NCI-H146 treated with DMSO at 0.1 percent for 48 hours (cell line): ENCODE results near the gene KCNQ5.

Experiments
- DNase-seq: peaks from one replicate; lab custom pipeline; 2025; ENCODE audit not compliant: unreplicated experiment; lab: John Stamatoyannopoulos, UW

KCNQ5 gene

DNA sequence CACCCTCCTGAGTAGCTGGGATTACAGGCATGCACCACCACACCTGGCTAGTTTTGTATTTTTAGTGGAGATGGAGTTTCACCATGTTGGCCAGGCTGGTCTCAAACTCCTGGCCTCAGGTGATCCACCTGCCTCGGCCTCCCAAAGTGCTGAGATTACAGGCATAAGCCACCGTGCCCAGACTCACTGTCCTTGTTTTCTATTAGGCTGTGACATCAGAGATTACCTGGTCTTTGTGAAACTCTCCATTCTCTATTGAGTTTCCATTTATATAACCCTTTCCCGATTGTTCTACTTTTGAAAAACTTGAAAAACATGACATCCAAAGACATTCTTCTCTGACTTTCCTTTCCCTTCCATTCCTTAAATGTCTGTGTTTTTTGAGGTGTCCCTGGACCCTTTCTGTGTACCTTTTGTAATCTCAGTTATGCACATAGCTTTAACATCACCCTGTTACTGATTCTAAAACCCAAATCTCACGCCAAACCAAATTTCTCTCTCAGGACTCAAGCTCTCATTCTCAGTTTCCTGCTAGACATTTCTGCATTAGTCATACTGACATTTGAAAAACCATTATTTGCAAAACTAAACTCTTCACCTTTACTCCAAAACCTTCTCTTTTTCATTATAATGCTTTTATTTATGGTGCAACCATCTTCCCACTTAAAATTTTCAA is 466.4 kb downstream of the KCNQ5 start:
- DNase-seq = no peak

DNA sequence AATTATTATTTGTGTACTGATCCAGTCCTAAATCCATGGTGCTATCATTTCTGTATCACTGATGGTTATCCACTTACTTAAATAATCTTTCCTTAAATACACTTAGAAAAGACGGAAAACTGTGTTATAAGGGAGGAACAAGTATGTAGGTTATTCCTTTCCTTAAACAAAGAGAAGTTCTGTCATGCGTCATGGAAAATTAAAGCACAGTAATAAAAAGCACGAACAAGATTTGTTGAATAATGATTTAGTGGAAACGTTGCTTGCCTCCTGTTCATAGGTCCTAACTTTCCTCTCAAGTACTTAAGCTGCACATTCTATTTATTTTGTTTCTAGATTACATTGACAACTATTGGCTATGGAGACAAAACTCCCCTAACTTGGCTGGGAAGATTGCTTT is 483.1 kb downstream of the KCNQ5 start:
- no peak for DNase-seq

DNA sequence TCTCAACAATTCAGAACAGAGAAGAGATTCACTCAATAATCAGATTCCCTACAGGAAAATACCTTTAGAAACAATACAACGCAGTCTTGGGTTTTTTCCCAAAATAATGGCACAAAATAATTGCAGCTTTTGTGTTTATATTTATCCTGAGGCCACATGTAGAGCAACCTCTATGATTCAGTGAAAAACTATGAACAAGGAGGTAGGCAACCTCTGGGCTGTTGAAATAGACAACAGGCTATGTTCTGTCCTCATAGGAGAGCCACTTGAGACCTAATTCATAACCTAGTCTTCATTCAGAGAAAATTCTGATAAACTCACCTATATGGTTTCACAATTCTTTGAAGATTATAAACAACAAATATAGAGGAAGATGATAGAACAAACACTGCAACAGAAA is 485.2 kb downstream of the KCNQ5 start:
- no peak for DNase-seq

DNA sequence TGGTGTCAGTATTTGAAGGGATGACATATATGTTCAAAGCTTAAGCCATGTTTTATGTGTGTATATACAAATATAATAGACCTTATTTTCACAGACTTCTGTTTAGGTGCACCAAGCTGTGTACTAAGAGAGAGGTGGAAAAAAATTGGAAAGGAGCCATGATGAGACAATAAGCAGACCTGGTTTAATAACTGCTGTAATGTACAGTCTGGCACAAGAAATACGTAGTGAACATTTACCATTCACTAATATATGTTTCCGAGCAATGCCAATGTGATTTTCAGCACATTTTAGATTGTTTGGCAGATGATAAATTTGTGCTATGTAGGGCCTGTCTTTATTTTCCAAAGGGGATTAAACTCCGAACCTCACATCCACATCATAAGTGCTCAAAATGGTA is 487.1 kb downstream of the KCNQ5 start:
- DNase-seq = no peak

DNA sequence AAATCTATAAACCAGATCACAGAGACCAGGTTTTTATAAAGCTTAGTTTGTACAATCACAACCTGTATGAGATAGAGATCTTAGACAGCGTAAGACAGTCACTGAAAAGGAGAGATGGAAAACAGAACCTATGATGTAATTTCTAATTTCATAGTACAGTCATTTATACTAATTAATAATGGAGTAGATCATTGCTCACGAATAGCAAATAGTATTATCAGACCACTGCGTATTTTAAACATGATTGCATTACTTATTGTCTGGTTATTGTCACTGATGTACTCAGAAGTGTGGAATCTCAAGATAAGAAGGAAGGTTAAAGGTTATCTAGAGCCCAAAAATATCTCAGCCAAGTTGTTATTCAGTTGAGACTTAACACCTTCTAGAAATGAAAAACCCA is 487.8 kb downstream of the KCNQ5 start:
- no peak for DNase-seq

DNA sequence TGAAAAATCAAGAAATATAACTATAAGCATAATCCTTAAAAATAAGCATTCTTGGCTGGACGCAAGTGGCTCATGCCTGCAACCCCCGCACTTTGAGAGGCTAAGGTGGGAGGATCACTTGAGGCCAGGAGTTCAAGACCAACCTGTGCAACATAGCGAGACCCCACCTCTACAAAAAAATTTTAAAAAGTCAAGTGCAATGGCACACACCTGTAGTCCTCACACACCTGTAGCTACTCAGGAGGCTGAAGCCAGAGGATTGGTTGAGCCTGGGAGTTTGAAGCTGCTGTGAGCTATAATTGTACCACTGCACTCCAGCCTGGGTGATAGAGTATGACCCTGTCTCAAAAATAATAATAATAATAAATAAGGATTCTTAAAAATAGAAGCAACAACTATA is 494.5 kb downstream of the KCNQ5 start:
- no peak for DNase-seq

DNA sequence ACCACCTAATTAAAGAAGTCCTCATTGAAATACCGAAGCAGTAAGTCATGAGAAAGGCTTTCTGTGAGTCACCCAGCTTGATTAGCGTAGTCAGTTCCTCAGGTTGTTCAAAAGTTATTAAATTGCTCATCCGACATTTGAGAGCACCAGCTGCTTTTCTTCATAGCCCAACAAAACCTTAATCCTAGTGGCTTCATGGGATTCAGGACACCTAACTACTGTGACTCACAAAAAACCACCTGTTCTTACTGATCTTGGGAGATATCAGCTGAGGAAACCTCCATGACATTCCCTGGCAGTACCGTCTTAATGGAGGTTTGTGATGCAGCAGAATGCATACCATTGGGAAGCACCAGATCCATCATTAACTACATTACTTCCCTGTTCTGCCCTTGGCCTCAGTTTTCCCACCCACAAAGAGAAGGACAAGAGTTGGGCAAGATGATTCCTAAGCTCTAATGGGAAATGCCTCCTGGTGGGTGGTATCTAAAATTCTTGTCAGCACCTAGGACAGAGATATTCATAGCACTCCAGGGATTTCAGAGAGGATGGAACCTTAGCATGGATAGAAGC is 499.6 kb downstream of the KCNQ5 start:
- DNase-seq = no peak

DNA sequence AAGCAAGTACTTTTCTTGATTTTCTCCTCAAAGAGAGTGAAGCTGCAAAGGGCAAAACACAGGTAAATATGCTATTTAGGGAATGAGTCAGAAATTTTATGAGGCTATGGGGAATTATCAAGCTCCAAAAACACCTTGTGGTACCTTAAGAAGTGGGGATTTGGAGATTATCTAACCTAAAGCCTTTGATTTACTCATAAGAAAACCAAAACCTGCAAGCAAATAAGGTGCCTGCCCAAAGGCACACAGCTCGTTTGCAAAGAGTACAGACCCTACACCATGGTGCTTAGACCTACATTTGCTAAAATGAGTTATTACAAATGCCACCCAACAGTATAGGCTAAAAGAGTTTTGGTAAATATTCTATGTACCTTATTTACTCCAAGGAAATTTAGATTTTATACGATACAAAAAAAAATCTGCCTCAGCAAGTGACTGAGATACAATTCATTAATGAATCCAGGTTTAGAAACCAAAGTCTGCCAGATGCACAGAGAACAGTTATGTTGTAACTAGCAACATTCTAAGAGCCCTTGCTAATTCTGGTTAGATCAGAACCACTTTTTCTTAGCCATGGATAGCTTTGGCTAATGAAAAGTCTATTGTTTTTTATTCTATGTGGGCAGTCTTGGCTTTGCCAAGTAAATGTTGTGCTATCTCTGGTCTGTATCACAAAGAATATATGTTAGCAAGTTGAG is 501.9 kb downstream of the KCNQ5 start:
- DNase-seq = no peak

DNA sequence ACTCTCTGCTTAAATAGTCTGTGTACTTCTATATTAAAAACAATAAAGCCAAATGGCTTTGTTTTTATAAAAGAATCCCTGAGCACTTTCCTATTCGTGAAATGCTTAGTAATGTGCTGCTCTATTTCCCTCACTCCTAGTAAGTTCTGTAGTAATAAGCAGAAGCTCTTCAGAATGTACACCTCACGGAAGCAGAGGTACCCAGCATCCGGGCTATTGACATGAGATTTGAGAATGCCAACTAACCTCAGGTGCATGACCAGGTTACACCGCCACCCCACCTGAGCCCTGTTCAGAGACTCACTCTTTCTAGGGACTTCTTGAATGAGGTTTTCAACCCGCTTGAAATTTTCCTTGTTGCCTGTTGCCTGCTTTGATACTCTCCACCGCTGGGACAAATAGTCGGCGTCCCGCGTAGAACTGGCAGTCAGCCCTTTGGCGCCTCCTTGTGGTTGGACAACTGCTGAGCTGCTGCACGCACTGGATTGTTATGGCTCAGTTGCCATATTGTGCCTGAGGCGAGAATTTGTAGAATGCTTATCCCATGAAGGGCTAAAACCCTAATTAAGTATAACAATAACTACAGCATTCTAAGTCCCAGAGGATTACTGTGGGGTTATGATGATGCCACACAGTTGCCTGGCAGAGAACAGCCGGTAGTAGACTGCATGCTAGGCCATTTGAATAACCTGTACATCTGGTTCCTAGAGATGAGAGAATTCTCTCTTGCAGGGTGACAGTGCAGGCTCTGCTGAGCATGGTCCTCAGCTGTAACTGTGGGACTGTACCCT is 508.0 kb downstream of the KCNQ5 start:
- no peak for DNase-seq

DNA sequence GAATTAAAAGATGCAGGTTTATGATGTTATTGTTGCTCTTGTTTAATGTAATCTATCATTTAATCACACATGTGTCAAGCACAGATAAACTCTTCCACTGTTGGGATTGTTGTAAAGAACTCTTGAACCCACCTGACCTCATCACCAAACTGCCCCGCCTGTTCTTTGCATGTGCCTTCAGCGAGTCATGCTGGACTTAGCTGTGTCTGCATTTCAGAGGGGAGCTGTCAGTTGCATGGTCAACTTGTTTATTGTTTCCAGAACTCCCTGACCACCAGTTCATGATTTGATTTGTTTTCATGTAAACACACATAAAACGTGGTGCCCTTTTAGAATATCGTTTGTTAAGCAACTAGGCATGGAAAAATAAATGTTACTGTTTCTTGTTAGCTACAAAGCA is 509.8 kb downstream of the KCNQ5 start:
- DNase-seq = no peak

DNA sequence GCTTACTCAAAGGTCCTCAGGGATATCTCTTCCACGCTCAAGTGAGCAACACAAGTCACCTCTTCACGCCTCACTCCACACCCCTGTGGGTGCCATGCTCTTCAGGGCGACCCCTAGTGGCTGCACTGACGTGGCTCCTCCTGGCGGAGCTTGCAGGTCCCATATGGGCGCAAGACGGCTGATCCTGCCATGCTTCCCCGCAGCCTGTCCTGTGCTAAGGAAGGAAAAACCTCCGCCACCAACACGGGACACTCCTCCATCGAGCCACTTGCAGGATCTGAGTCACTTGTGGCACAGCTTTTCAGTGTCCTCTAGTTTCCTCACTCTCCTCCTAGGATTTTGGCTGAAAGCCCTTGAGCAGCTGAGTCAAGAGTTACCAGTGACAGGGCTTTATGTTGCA is 512.7 kb downstream of the KCNQ5 start:
- DNase-seq = no peak

DNA sequence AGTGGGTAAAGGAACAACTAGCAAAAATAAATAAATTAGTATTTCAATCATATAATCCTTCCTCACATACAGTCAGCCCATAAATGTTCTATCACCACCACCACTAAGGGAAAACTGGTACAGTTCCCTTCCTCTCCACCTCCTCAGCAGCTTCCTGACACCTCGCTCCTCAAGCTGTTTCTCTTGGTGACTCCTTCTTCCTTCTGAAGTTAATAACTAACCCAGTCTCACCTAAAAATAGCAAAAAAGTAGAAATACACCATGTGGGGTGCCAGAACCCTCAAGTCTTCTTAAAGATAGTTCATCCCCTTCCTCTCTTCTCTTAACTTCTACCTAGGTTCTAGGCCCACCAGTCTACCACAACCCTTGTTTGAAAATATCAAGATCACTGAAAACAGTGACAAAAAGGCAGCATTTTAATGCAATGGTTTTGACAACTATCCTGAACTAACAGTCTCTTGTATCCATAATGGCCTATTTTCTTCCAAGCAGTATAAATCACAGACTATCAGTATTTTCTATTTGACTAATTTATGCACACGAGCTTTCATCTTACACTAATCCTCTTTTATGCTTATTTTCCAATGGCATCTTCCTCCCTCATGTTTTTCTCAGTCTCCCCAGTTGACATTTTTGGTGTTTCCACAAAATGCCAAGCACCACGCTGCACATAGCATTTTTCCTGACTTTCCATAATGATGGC is 518.0 kb downstream of the KCNQ5 start:
- no peak for DNase-seq

DNA sequence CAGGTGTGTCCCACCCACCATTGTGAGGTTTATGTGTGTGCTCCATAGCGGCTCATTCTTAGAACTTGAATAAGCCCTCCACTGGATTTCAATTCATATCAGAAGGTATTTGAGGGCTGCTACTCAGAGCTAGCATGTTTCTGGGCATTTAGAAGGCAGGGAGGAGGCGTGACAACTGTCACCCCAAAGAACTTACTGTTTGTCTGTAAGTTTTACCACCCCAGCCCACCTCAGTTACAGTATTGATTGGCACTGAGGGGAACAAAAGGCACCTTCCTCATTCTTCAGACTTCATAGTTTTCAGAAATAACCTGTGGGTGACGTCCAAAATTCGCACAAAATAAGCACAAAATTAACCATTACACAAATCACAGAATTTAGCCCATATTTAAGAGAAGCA is 521.7 kb downstream of the KCNQ5 start:
- DNase-seq = no peak

DNA sequence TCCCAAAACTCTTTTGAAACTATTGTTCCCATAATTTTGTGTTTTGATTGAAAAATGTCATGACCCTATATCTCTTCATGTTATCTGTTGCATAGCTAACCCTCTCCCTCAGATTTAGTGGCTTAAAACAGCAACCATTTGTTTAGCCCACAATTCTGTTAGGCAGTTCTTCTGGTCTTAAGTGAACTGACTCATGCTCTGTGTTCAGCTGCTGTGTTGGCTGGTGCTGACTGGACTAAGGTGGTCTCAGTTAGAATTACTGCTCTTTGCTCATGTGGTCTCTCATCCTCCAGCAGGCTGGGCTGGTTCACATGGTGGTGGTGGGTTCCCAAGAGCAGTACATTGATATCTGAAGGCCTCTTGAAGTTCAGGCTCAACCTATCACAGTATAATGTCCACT is 522.7 kb downstream of the KCNQ5 start:
- no peak for DNase-seq

DNA sequence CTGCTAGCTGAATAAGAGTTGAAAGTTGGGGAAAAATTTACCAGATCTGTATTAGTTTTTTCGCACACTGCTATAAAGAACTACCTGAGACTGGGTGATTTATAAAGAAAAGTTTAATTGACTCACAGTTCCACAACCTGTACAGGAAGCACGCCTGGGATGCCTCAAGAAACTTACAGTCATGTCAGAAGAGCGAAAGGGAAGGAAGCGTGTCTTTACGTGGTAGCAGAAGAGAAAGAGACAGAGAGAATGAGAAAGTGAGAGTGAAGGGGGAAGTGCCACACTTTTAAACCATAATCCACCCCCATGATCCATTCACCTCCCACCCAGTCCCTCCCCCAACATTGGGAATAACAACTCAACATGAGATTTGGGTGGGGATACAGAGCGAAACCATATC is 523.8 kb downstream of the KCNQ5 start:
- DNase-seq = no peak

DNA sequence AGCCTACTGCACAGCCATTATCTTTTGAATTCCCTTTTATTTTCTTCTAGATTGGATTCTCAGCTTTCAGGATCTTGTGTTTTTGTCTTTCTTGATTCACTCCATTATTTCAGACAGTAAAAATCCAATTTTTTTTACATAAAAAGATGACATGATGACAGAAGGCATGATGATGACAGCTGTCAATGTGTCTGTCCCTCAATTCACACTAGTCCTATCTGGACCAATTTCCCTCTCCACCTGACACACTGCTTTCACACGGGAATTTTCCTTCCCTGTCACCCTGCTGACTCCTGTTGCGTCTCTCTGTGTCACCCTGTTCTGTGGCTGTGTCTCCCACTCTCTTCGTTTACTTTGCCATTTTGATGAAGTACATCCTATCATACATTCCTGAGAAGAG is 529.9 kb downstream of the KCNQ5 start:
- DNase-seq = no peak

DNA sequence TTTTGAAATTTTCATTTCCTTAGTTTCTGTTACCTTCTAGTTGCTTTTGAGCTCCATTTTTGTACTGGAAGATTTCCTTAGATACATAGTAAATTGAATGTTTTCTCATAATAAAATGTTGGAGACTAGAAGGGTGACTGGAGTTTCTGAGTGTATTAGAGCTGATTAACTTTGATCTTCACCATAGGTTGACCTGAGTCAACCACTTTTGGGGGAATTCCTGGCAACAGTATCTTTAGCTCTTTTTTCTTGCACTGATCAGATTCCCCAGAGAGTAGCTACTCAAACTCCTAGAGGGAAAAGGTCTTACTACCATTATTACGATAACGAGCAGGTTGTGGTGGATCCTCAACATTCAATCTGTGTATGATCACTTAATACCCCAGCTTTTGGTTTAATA is 530.7 kb downstream of the KCNQ5 start:
- no peak for DNase-seq

DNA sequence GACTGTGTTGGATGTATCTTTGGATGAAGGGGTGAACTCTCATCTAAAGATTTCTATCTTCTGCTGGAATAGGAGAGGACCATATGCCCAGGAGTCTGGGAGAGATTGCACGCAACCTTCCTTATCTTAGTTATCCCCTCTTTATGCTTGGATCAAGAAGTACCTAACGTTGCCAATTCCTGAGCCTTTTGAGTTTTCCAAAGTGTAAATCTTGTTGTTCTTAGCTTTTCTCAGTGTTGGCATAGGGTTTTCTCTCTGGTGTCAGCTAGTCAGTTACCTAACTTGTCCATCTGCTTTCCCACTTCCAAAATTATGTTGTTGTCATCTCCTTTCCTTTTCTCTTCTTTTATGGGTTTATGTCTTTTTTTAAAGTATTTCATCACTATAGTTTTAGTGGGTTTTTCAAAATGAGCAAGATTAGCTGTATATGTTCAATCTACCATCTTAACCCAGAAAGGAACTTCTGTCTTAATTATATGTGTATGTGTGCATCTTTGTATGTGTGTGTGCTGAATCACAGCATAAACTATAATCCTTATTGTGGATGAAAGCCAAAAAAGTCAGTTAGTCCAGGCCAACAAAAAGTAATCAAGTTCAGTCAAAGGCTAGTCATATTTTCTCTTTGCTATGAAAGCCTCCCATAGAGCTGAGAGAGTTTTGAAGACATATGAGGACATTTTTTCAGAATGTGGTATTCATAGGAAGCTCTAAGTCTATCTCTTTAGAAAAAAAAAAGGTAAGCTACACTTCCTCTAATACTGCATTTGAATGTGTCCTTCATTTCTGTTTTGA is 531.3 kb downstream of the KCNQ5 start:
- DNase-seq = no peak

DNA sequence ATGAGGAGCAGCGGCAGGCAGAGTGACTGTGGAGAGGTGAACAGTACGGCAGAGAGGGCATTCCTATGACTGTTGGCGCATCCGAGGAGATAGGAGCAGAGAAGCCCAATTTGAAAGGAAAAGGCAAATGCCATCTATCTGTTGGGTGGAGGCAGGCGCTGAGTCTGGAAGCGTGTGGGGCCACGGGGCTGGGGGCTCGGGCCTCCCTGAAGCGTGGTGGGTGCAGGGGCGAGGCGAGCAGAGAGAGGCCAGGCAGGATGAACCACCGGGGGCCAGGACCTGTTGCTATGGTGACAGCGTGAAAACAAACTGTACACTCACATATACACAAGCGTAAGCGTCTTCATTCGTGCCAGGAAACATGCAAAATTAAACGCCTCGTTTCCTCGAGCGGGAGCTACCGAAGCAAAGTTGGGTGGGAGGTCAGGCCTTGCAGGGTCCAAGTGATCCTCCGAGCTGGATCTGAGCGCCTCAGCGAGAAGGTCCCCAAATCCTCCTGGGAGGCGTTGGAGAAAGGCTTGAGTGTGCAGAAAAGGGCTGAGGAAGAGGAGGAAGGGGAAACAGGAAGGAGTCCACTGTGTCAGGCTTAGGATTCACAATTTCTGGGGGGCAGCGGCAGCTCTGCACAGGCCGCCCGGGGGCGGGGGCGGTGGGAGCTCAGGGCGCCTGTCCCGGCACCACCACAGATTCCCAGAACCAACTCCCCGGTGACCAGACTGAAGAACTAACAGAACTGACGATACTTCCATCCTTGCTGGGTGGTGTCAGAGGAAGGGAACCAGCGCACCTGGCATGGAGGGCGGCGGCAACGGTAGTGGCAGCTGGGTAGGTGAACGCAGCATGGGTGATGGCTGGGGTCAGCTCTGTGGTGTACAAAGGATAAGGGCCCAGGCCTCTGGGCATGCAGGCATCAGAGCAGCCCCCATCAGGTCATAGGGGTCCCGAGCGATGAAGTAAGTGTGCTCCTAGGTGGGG is 535.2 kb downstream of the KCNQ5 start:
- no peak for DNase-seq
